Thyroid gland (tissue), 4 donors: ENCODE measurements around the gene CEP57L1.

Experiments used
- CTCF ChIP-seq, 6 experiments: fragments of 200-600 bp in 3 of 6; fragments of 450-650 bp in 3 of 6; sonication (generic) in 3 of 6; IDR thresholded peaks; one replicate each; pipeline ENCODE4 v1.5.1; 2016 to 2019; ENCODE audit warnings: antibody characterized with exemption in 6 of 6, mild to moderate bottlenecking in 2 of 6, inconsistent platforms in 1 of 6, moderate library complexity in 1 of 6
- POLR2A ChIP-seq, 2 donors: fragments of 450-650 bp; IDR thresholded peaks; one replicate each; pipeline ENCODE4 v1.6.1; 2017; ENCODE audit warnings: antibody characterized with exemption in 2 of 2, mild to moderate bottlenecking in 2 of 2, moderate library complexity in 1 of 2

- TF ChIP-seq CTCF (IDR thresholded peaks at IDR 0.05) (no peak), POLR2A (IDR thresholded peaks at IDR 0.05) (no peak)
These were observed 6.3 kb upstream of the CEP57L1 start for GRCh38 chr6:109088995-109089394.
